Erythroblast (primary cell): ENCODE measurements around the gene MXI1.

ENCODE experiments used
- GATA1 ChIP-seq: IDR thresholded peaks from 2 replicates; pipeline ENCODE4 v1.6.1; 2011; ENCODE audit warnings: low read depth, mild to moderate bottlenecking, control low read depth, low read length, moderate library complexity
- POLR2A ChIP-seq: IDR thresholded peaks from 2 replicates; pipeline ENCODE4 v1.6.1; 2011; ENCODE audit warnings: mild to moderate bottlenecking, low read length

- TF ChIP-seq POLR2A (no peak), GATA1 (no peak)
Observed at GRCh38 chr10:110274072-110274627, 66.7 kb downstream of the MXI1 start.
